VCaP (cell line): Measurements from ENCODE around the gene LPIN1.

Experiments
- H3K27ac ChIP-seq: fragments of 450-650 bp; 2 replicates; pipeline ENCODE4 v1.5.1; 2017
- CTCF ChIP-seq: fragments of 450-650 bp; conservative IDR thresholded peaks from 2 replicates; pipeline ENCODE4 v1.5.1; 2017; ENCODE audit warnings: mild to moderate bottlenecking, moderate library complexity

Gene LPIN1

GRCh38 chr2:11742317-11742701 is 4.1 kb upstream of the LPIN1 start:
- no peak overlapping the region; the same call in 1 of the 2 replicates for H3K27ac ChIP-seq
- TF ChIP-seq CTCF = no peak

- peak overlapping the region; percentile 66 for H3K27ac ChIP-seq
- TF ChIP-seq CTCF = no peak
These were observed 3.6 kb upstream of the LPIN1 start for GRCh38 chr2:11742702-11743357.

- H3K27ac ChIP-seq = peak overlapping the region; percentile 66
- TF ChIP-seq CTCF = no peak
These were observed 3.1 kb upstream of the LPIN1 start for GRCh38 chr2:11743366-11743765.

GRCh38 chr2:11743846-11744553 is 2.4 kb upstream of the LPIN1 start:
- no peak for TF ChIP-seq CTCF
- H3K27ac ChIP-seq = peak overlapping the region; percentile 66

GRCh38 chr2:11744631-11745394 is 1.6 kb upstream of the LPIN1 start:
- peak; percentile 42 for TF ChIP-seq CTCF
- H3K27ac ChIP-seq = peak overlapping the region; percentile 66

GRCh38 chr2:11745613-11746375 is 638 bp upstream of the LPIN1 start:
- TF ChIP-seq CTCF = no peak
- peak overlapping the region; percentile 89 for H3K27ac ChIP-seq
